HepG2 (cell line): Measurements from ENCODE around the gene GUCA2B.
A peak's percentile ranks its signal among the peaks of the same experiment; 100 is the strongest.

ENCODE experiments used
- NFE2 ChIP-seq: sonication (generic); formaldehyde crosslinking; IDR thresholded peaks from 2 replicates; pipeline ENCODE4 v1.4.0; 2020; ENCODE audit warnings: missing genetic modification reagents
- POLR2A ChIP-seq, 2 experiments: IDR thresholded peaks; 2 replicates each; pipeline ENCODE4 v1.6.1; 2011; ENCODE audit warnings: low read depth in 2 of 2, low read length in 2 of 2, mild to moderate bottlenecking in 1 of 2, moderate library complexity in 1 of 2; ENCODE audit not compliant: insufficient read depth in 1 of 2
- RAD21 ChIP-seq: fragments of 450-650 bp; formaldehyde crosslinking; IDR thresholded peaks from 2 replicates; pipeline ENCODE4 v1.5.0; 2020; ENCODE audit warnings: mild to moderate bottlenecking
- XBP1 ChIP-seq: sonication (generic); formaldehyde crosslinking; IDR thresholded peaks from 2 replicates; pipeline ENCODE4 v1.5.0; 2020; ENCODE audit warnings: missing genetic modification reagents
- TF ChIP-seq, protein P1 (sequence below): sonication (generic); formaldehyde crosslinking; IDR thresholded peaks from 2 replicates; pipeline ENCODE4 v1.5.0; 2020; ENCODE audit warnings: mild to moderate bottlenecking, missing genetic modification reagents, moderate library complexity

DNA sequence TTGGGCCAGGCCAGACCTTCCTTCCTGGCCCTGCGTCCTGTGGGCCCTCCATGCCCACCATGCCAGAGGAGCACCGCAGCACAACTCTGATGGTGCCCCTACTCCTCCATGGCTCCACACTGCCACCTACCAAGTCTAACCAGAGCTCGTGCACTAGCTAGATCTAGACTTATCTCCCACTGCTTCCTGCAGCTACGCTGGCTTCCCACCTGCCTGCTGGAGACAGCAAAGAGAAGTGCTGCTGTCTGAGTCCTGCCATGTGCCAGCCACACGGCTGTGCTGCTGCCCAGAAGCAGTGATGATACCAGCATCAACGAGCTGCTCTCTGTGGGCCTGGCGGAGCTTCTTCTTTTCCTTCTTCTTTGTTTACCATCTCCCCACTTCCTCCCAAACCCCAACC, 4.5 kb downstream of the GUCA2B start:
- TF ChIP-seq, protein P1, sequence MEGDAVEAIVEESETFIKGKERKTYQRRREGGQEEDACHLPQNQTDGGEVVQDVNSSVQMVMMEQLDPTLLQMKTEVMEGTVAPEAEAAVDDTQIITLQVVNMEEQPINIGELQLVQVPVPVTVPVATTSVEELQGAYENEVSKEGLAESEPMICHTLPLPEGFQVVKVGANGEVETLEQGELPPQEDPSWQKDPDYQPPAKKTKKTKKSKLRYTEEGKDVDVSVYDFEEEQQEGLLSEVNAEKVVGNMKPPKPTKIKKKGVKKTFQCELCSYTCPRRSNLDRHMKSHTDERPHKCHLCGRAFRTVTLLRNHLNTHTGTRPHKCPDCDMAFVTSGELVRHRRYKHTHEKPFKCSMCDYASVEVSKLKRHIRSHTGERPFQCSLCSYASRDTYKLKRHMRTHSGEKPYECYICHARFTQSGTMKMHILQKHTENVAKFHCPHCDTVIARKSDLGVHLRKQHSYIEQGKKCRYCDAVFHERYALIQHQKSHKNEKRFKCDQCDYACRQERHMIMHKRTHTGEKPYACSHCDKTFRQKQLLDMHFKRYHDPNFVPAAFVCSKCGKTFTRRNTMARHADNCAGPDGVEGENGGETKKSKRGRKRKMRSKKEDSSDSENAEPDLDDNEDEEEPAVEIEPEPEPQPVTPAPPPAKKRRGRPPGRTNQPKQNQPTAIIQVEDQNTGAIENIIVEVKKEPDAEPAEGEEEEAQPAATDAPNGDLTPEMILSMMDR (CRISPR knock-in tag) = peak; percentile 48
- TF ChIP-seq RAD21 (CRISPR knock-in tag) (no peak), XBP1 (CRISPR knock-in tag) (no peak), POLR2A (IDR thresholded peaks at IDR 0.05; ENCODE audit: insufficient read depth in 1 of 2, low read depth in 2 of 2, low read length in 2 of 2) (no peak), NFE2 (CRISPR knock-in tag) (no peak)
